ENCODE results near the gene MSH4.

MSH4 gene

GRCh38 chr1:75838079-75838478, 41.4 kb downstream of the MSH4 start:
- Histone ChIP-seq H3K36me3 (ENCODE audit: insufficient read depth) (no peaks in the 10 kb centered on the region), H3K79me2 (ENCODE audit: insufficient read depth, low read depth) (no peaks in the 10 kb centered on the region), H3K27me3 (ENCODE audit: insufficient read depth, low read depth) (no peaks in the 10 kb centered on the region), H3K9ac (no peak overlapping the region), H3K4me2 (no peak overlapping the region), H2AFZ (ENCODE audit: low read depth) (no peak overlapping the region), H4K20me1 (ENCODE audit: insufficient read depth) (no peaks in the 10 kb centered on the region), H3K4me3 (IDR thresholded peaks at IDR 0.05; ENCODE audit: insufficient read depth, low read depth, low read length) (no peak overlapping the region), H3K4me1 (ENCODE audit: low read depth, poor library complexity, severe bottlenecking) (no peaks in the 10 kb centered on the region), H3K27ac (no peak overlapping the region)
- no peak for TF ChIP-seq CTCF (conservative IDR thresholded peaks at IDR 0.05; ENCODE audit: low read depth, low read length)

- H3K27me3 ChIP-seq (ENCODE audit: insufficient read depth, low read depth), result no peaks in the 10 kb centered on the region
- H3K4me2 ChIP-seq, result no peak overlapping the region
- no peaks in the 10 kb centered on the region for H3K79me2 ChIP-seq (ENCODE audit: insufficient read depth, low read depth)
- H3K4me1 ChIP-seq (ENCODE audit: low read depth, poor library complexity, severe bottlenecking), result no peaks in the 10 kb centered on the region
- H3K36me3 ChIP-seq (ENCODE audit: insufficient read depth), result no peaks in the 10 kb centered on the region
- no peak overlapping the region for H3K4me3 ChIP-seq (IDR thresholded peaks at IDR 0.05; ENCODE audit: insufficient read depth, low read depth, low read length)
- no peak overlapping the region for H2AFZ ChIP-seq (ENCODE audit: low read depth)
- no peaks in the 10 kb centered on the region for H4K20me1 ChIP-seq (ENCODE audit: insufficient read depth)
- TF ChIP-seq CTCF (conservative IDR thresholded peaks at IDR 0.05; ENCODE audit: low read depth, low read length), result no peak
- no peak overlapping the region for H3K9ac ChIP-seq
- H3K27ac ChIP-seq, result no peak overlapping the region
These were observed 44.7 kb downstream of the MSH4 start for GRCh38 chr1:75841421-75841820.

- H3K79me2 ChIP-seq (ENCODE audit: insufficient read depth, low read depth), result no peaks in the 10 kb centered on the region
- H4K20me1 ChIP-seq (ENCODE audit: insufficient read depth), result no peaks in the 10 kb centered on the region
- no peaks in the 10 kb centered on the region for H3K27me3 ChIP-seq (ENCODE audit: insufficient read depth, low read depth)
- no peak for TF ChIP-seq CTCF (conservative IDR thresholded peaks at IDR 0.05; ENCODE audit: low read depth, low read length)
- H2AFZ ChIP-seq (ENCODE audit: low read depth), result no peak overlapping the region
- no peaks in the 10 kb centered on the region for H3K4me1 ChIP-seq (ENCODE audit: low read depth, poor library complexity, severe bottlenecking)
- no peak overlapping the region for H3K9ac ChIP-seq
- H3K27ac ChIP-seq, result no peak overlapping the region
- H3K4me2 ChIP-seq, result no peak overlapping the region
- no peaks in the 10 kb centered on the region for H3K36me3 ChIP-seq (ENCODE audit: insufficient read depth)
- no peak overlapping the region for H3K4me3 ChIP-seq (IDR thresholded peaks at IDR 0.05; ENCODE audit: insufficient read depth, low read depth, low read length)
These were observed 48.9 kb downstream of the MSH4 start for GRCh38 chr1:75845576-75845975.

GRCh38 chr1:75855010-75855409, 58.3 kb downstream of the MSH4 start:
- H2AFZ ChIP-seq (ENCODE audit: low read depth), result no peak overlapping the region
- H3K79me2 ChIP-seq (ENCODE audit: insufficient read depth, low read depth), result no peaks in the 10 kb centered on the region
- no peak overlapping the region for H3K4me2 ChIP-seq
- H3K4me1 ChIP-seq (ENCODE audit: low read depth, poor library complexity, severe bottlenecking), result no peaks in the 10 kb centered on the region
- no peak overlapping the region for H3K4me3 ChIP-seq (IDR thresholded peaks at IDR 0.05; ENCODE audit: insufficient read depth, low read depth, low read length)
- H3K36me3 ChIP-seq (ENCODE audit: insufficient read depth), result no peaks in the 10 kb centered on the region
- H3K9ac ChIP-seq, result no peak overlapping the region
- H3K27me3 ChIP-seq (ENCODE audit: insufficient read depth, low read depth), result no peaks in the 10 kb centered on the region
- H3K27ac ChIP-seq, result no peak overlapping the region
- H4K20me1 ChIP-seq (ENCODE audit: insufficient read depth), result no peaks in the 10 kb centered on the region
- TF ChIP-seq CTCF (conservative IDR thresholded peaks at IDR 0.05; ENCODE audit: low read depth, low read length), result no peak

- Histone ChIP-seq H2AFZ (ENCODE audit: low read depth) (no peak overlapping the region), H3K4me2 (no peak overlapping the region), H4K20me1 (ENCODE audit: insufficient read depth) (no peaks in the 10 kb centered on the region), H3K27ac (no peak overlapping the region), H3K4me3 (IDR thresholded peaks at IDR 0.05; ENCODE audit: insufficient read depth, low read depth, low read length) (no peak overlapping the region), H3K36me3 (ENCODE audit: insufficient read depth) (no peaks in the 10 kb centered on the region), H3K9ac (no peak overlapping the region), H3K27me3 (ENCODE audit: insufficient read depth, low read depth) (no peaks in the 10 kb centered on the region), H3K79me2 (ENCODE audit: insufficient read depth, low read depth) (no peaks in the 10 kb centered on the region), H3K4me1 (ENCODE audit: low read depth, poor library complexity, severe bottlenecking) (no peaks in the 10 kb centered on the region)
- no peak for TF ChIP-seq CTCF (conservative IDR thresholded peaks at IDR 0.05; ENCODE audit: low read depth, low read length)
These were observed 59.1 kb downstream of the MSH4 start for GRCh38 chr1:75855734-75856133.
